ENCODE measurements around the gene ZNF362.

ZNF362 gene

DNA sequence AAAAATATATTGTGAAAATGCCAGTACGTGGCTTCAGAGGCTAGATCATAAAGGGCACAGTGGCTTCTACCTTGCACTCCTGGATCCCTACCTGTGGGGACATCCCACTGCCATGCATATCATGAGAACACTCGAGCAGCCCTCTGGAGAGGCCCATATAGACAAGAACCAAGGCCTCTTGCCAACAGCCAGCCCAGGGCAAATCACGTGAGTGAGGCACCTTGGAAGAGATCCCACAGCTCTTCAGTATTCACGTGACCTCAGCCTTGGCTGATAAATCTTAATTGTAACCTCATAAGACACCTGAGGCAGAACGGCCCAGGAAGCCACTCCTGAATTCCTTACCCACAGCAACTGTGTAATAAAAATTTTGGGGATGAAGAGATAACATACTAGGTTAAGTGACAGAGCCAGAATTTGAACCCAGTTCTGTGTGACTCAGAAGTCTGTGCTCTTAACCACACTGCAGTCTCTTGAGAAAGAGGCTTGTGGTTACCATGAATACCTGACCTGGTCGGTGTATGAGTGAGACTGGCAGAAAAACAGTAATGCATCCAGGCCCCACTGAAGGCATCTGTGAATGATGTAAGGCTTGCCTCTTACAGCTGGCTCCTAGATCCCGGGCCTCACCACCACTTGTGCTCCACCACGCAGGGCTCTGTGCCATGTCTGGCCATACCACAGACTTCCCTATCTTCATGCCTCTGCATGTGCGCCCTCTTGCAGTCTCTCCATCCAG is 71.5 kb downstream of the ZNF362 start:
- peak; percentile 96 for DNase-seq (ENCODE audit: low read depth)

DNA sequence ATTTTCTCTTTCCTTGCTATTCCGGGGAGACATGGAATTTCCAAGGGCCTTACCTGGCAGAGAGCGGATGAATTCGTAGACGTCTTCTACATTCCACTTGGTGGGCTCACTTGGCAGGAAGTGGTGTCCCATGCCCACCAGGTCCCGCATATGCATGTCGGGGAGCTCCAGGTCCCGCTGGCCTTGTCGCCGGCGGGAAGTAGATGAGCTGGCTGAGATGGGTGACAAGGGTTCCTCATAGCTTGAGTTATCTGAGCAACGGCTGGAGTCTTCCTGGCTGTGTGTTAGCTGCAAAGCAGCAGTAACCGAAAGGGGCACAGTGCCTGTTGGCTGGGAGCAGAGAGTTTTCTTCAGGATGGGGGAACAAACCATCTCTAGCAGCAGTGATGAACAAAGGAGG is 72.5 kb downstream of the ZNF362 start:
- no peak for DNase-seq (ENCODE audit: low read depth)

DNA sequence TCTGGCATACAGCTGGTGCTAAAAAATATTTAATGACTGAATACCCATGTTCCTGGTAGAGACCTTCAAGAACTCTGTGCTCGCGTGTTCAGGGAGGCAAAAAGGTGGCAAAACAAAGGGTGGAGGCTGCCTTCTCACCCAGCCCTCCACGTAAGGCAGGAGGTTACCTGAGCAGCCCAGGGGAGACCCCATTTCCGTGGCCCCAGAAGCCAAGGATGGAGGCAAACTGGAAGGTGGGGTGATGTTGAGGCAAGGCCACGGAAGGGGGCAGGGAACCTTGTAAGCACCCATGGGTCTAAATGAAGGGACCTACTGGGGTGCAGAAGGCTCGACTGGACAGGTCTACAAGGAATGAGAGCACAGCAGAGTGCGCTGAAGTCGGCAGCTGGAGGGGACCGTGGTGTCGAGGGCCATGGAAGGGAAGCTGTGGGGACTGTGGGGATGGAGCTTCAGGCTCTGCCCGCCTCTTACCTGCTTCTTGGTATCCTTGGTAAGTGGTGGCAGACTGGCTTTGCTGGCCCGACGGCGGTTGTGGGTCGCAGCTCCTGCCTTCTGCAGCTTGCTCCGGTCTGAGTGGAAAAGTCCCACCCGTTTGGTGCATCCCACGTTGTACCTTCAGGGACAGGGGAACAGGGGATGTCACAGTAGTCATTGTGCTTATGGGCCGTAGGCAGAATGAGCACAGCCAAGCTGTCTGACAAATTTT is 73.5 kb downstream of the ZNF362 start:
- DNase-seq (ENCODE audit: low read depth) = no peak

DNA sequence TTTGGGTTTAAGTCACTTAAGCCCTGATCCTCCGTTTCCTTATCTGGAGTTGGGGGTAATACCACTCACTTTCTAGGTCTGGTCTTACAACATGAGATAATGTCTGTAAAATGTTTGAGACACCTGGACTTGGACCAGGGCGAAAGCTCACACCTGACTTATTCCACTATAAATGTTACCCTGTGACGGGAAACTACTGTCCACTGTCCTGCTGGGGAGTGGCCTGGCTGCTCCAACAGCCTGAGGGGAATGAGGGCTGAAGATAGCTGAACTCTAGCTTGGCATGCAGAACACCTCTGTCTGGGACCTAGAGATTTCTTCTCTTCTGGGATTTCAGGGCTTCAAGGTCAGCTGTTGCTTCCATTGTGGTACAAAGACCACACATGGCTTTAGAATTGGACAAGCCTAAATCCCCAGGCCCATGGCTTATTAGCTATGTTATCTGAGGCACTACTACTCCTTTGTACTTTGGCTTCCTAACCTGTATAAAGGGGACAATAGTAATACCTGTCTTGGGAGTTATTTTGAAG is 74.1 kb downstream of the ZNF362 start:
- no peak for DNase-seq (ENCODE audit: low read depth)

DNA sequence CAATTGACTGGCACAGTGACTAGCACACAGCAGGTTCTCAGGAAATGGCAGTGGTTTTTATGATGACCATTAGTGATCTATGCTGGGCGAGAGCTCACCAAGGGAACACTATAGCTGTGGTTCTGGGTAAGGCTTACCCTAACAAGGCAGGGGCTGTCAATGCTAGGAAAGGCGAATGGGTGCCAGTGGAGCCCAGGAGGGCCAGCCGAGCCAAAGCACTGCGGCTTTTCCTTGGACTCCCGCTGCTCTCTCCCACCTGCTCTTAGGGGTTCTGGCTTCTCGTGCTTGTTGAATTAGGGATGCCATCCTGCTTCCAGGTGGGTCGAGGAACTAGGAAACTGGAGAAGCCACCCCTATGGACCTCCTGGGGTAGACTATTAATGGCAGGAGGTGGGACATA is 74.6 kb downstream of the ZNF362 start:
- no peak for DNase-seq (ENCODE audit: low read depth)

DNA sequence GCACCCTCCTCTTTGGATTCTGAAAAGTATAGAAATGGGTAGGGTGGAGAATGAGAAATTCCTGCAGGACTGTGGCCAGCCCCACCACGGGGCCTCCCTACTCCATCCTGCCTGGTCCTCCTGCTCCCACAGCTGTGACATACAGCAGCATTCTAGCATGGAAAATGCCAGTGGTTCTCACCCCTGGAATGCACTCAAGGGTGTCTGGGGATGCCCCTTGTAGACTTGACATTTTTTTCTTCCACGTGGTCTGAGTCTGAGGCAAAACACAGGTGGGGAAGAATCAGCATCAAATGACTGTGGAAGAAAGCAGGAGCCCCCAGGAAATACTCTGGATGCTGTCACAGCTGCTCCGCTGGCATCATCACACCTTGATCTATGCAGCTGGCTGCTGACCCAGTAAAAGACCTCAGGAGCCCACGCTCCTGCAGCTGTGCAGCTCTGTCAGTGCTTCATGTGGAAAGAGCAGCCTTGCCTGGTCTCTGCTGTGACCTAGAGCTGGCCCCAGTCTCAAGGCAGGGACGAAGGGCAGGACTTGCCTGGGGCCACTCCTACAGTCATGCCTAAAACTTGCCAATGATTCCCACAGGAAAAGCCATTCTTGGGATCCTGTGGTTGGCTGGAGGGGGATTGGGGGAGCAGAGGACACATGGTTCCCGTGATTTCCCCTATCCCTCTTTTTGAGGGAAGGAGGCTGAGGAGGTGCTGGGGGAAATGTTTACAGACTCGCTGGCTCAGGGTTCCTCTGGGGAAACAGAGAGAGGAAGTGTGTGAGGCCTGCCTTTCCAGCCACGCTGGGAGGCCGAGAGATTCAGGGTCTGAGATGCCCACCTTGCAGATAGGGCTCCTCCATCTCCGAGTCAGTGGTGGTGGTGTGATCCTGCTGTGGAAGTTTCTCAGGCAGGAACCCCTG is 75.4 kb downstream of the ZNF362 start:
- no peak for DNase-seq (ENCODE audit: low read depth)

DNA sequence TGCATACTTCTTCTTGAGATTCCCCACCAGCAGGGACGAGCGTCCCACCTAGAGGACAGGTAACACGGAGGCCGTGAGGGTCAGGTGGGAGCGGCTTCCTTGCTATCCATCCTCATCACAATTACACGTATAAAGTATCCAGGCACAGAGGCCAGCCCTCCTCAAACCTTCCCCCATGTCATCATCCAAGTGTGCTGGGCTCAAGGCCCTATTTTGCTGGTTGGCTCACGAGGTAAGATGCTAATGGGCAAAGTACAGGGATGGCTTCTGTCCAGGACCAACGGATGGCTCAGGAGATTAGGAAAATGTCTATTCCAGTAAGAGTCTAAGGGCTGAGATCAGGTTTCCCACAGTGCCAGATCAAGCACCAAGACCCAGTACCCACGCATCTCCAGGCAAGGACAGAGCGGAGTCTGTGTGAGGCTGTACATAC is 76.1 kb downstream of the ZNF362 start:
- DNase-seq (ENCODE audit: low read depth) = peak; percentile 61

DNA sequence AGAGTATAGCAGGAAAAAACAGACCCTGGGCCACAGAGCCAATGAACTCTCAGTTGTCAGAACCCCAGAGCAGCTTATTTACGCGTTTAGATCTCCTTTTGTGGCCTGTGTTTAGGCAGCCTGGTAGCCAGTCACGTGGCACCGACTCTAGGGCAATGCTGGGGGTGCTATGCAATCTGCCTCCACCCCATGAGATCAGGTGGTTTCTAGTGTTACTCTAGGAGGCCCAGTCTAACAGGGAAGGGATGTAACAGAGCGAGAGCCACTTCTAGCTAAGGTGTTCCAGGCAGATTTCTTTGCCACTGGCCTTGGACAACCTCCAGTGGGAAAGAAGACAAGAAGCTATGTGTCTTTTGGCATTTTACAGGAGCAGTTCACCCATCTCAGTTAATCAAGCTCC is 76.6 kb downstream of the ZNF362 start:
- no peak for DNase-seq (ENCODE audit: low read depth)

DNA sequence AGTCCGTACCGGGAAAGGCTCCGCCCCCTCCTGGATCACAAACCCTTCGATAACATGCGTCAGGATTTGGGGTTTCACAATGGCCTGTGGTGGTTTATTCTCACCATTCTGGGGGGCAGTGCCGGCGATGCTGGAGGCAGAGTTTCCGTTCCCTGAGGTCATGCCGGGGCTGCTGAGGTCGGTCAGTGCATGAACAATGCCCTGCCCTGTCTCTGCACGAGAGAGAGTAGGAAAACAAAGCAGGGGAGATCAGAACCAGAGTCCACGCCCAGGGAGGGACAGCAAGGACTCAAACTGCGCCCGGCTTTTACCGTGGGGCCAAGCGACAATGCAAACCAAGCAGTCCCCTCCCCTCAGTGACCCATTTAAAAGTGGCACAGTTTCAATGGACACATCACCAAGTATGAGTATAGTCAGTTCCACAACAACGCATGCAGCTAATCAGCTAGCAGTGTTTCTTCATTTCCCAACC is 77.8 kb downstream of the ZNF362 start:
- peak; percentile 84 for DNase-seq (ENCODE audit: low read depth)

DNA sequence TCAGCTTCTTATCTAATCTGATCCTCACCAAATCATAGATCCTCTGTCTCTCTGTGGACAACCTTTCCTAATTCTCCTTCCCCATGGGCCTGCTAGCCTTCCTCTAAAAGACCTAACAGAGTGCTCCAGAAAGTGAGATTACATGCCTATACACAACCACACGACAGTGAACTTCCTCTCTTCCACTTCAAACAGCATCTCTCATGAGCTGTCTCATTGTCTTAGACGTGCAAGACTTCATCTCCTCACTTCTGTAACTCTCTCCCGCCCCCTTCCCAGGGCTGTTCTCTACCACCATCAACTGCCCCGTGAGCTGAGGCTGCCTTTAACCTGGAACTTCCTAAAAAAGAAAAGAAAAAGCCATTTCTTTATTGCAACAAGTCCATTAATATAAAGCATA is 78.7 kb downstream of the ZNF362 start:
- no peak for DNase-seq (ENCODE audit: low read depth)

DNA sequence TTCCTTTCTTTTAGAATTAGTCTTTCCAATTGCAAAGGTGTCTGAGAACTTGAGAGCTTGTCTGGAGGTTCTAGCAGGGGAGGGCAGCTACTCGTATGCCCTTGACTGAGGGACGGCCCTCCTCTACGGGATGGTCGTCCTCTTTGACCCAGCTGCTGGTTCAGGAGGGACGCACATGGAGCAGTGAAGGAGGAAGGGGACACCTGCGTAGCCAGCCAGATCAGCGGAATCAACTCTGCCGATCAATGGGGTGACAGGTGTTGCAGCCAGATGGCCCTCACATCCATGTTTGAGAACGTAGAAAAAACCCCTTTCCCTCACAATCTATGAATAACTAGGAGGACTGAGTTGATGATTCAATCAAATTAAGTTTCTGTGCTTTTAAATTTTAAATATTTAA is 80.3 kb downstream of the ZNF362 start:
- DNase-seq (ENCODE audit: low read depth) = no peak

DNA sequence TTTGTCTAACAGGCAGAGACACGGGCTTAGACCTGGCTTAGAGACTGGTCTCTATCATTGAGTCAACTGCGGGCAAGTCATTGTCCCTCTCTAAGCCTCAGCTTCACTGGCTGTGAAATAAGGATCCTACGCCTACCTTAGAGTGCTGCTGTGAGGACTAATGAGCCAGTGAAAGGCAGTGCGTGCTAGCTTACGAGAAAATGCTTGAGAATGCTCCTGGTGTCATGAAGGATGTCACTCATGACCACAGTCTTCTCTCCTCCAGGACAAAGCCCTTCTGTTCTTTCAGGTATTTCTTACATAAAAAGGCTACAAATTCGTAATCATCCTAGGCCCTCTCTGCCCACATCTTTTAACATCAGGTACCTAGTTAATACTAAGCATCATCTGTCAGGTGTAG is 81.1 kb downstream of the ZNF362 start:
- DNase-seq (ENCODE audit: low read depth) = no peak

DNA sequence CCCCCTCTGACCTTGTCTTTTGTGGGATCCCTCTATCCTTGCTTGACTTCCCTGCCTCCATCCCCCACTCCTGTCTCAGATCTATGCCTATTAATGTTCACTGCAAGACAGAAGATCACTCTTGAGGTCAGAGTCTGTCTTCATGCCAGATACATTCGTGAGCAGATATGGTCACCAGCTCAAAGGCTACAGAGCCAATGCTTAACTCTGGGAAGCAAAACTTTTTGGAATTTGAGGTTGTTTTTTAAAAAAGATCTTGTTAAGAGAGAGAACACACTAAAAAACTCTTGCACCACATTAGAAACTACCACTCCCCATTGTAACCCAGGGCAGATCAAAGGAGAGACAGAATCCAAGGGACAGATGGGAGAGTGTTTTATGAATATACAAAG is 81.8 kb downstream of the ZNF362 start:
- peak; percentile 63 for DNase-seq (ENCODE audit: low read depth)

DNA sequence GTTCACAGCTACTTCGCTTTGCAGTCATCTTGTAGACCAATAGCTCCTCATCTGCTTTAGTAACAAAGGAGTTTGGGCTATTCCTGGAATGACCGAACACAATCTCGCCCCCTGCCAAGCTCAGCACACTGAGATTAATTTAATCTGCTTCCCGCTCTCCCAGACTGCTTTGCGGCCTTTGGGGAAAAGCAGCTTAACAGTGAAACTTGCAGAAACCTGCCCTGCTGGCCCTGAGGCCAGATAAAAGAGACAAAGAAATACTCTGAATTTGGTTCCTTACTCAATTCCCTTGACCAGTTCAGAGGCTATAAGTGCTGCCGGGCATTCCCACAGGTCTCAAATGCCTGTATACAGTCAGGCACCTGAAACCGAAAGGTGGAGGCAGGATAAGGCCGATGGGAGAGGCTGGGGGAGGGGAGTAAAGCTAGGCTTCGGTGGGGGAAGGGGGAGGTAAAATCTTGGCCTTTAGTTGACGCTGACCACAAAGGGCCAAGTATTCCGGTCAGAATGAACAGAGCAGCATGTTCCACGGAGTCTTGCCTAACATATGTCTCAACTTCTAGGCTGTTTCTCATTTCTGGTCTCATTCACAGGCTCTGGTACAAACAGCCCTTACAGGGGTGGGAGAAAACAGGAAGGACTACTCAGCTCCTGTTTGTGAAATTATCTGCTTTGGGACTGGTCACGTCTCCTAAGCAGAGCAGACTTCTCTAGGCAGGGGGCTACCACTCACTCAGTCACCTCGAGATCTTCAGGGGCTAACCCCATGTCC is 82.3 kb downstream of the ZNF362 start:
- DNase-seq (ENCODE audit: low read depth) = peak; percentile 80

DNA sequence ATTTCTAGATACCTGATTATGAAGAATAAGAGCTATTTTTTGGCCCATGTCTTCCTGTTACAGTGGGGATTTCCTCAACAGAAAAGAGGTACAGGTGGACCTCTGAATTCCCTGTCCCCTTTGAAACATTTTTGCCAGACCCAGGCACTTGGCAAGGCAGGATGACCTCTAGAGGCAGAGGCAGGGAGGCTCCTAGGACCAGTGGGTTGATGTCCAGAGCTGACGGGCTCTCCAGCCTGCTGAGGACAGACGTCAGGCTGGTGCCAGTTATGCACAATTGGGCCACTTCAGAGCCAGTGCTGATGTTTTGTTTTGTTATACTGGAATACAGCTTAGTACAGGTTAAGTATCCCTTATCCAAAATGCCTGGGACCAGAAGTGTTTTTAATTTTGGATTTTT is 83.1 kb downstream of the ZNF362 start:
- DNase-seq (ENCODE audit: low read depth) = no peak

DNA sequence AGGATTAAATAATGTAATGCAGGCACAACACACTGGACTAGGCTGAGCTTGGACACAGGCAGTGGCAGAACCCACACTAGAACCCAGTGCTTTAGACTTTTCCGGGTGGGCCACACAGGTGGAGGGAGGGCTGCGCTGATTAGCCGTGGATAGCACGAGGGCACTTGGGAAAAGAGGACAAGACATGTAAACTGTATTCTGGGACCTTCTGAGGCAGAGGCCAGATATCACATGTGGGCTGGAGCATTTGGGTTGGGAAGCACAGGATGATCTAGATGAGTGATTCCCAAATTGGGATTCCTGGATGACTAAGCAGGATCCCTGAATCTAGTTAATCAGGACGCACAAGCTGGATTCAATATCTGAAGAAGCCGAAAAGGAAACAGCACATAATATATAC is 84.9 kb downstream of the ZNF362 start:
- DNase-seq (ENCODE audit: low read depth) = no peak

DNA sequence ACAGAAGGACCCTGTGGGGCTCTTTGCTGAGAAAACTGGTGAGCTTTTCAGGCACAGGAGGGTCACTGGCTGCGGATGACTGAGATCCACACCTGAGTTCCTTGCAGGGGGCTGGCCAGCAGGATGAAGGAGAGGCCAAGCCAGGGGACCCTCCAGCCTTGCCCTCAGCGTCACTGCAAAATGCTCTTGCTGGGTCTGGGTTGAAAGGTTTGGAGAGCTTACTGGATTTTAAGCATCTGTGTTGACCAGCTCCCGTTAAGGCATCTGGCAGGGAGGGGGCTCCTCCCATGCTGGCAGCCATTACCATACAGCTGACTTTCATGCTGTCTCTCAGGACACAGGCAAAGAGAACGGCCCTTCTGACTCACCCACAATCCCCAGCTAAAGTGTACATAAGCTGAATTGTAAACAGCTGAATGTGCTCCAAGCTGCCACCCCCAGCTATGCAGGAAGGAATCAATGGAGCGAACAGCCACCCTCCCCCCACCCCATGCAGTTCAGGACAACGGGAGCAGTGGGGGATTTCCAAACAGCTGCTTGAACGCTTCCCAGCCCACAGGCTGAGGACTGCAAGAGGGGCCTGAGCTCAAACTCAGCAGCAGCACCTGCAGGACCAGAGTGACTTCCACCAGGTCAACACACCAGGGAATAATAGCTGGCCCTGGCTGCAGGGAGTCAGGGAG is 85.9 kb downstream of the ZNF362 start:
- DNase-seq (ENCODE audit: low read depth) = peak; percentile 90

DNA sequence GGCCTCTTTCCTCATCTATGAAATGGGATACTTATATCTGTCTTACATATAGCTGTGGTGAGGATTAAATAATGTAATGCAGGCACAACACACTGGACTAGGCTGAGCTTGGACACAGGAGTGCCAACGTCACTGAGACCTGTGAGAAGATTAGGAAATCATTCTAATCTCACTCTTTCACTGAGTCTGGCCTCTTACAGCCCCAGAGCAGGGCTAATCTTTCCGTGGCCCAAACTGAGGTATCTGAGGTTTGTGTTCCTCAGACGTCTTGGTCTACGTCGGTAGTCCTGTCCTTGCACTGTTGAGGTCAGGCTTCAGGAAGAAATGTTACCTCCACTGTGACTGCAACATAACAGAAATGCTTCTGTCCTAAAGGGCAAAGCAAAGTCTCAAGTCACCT is 87.2 kb downstream of the ZNF362 start:
- DNase-seq (ENCODE audit: low read depth) = no peak

DNA sequence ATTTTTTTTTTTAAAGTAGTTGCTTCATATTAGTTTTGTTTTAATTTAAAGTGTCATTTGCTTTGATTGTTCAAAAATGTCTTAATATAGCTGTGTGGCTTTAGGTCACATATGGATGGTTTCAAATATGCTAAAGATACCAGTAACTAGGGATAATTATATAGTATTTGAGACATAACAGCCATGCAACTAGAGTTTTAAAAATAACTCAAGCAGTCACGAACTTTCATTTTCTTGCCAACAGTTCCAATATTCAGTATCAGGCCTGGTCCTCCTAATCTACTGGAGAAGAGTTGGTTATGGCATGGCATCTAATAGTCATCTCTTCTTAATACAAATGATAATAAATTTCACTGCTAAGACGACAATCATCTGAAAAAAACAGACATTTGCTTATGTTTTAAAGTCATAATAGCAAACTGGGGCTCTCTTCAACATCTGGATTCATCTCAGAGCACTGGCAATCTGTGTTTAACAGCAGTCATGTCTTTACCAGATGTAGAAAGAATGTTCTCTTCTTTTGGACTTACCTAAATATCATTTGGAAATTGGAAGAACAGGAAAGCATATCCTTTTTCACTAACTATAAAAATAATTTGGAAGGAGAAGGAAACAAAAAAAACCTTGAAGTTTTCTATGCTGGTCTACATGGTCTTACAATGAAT is 88.7 kb downstream of the ZNF362 start:
- DNase-seq (ENCODE audit: low read depth) = no peak

DNA sequence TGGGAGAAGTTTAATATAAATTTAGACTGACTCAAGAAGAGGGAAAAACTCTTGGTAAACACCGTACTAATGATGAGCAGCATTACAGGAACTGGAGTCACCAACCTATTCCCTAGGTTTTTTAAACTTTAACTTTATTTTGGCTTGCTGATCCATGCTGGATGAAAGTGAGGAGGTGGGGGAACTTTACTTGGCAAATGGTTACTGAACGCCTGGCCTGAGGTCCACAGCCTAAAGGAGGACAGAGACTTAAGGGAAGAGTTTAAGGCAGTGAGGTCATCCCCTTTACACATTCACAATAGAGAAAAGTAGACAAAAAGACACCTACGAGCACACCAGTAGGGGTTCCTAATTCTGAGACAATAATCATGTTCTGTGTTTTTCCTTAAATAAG is 90.2 kb downstream of the ZNF362 start:
- DNase-seq (ENCODE audit: low read depth) = no peak

All from stromal cell of bone marrow (primary cell).